GM13976 (cell line): ENCODE data around the gene MPZL1.
A peak's percentile ranks its signal among the peaks of the same experiment; 100 is the strongest.

Experiments
- DNase-seq: peaks from one replicate; pipeline ENCODE4 v3.0.0; 2012; ENCODE audit warnings: low spot score
- CTCF ChIP-seq: IDR thresholded peaks from 2 replicates; pipeline ENCODE4 v1.5.1; 2012; ENCODE audit warnings: borderline replicate concordance, mild to moderate bottlenecking; ENCODE audit not compliant: insufficient read depth; ENCODE audit errors: extremely low read depth, missing control alignments, control extremely low read depth
- in situ Hi-C: fragments of 300-500 bp; cut with MboI; formaldehyde crosslinking; loops from one replicate; pipeline ENCODE4 v1.12.0; 2022; ENCODE audit warnings: low sequenced_read_pairs, mixed read lengths, inconsistent platforms; ENCODE audit not compliant: unreplicated experiment

MPZL1 gene

GRCh38 chr1:167808104-167808503, 86.3 kb downstream of the MPZL1 start:
- in situ Hi-C loops: no loop called here
- TF ChIP-seq CTCF: no peak
- no peak for DNase-seq

GRCh38 chr1:167808690-167809089, 86.9 kb downstream of the MPZL1 start:
- in situ Hi-C loops: no loop called here
- DNase-seq: no peak
- TF ChIP-seq CTCF: no peak

- no peak for TF ChIP-seq CTCF
- in situ Hi-C loops: no loop called here
- no peak for DNase-seq
These were observed 91.2 kb downstream of the MPZL1 start for GRCh38 chr1:167812972-167813371.

GRCh38 chr1:167815650-167816049, 93.9 kb downstream of the MPZL1 start:
- TF ChIP-seq CTCF: no peak
- no peak for DNase-seq
- in situ Hi-C loops: no loop called here

- TF ChIP-seq CTCF: no peak
- DNase-seq: peak; percentile 81
- in situ Hi-C loops: no loop called here
These were observed 98.3 kb downstream of the MPZL1 start for GRCh38 chr1:167819849-167820683.

GRCh38 chr1:167820684-167821355, 99.0 kb downstream of the MPZL1 start:
- TF ChIP-seq CTCF: no peak
- in situ Hi-C loops: no loop called here
- DNase-seq: no peak
